ENCODE measurements around the gene DQX1.

- TF ChIP-seq, protein P1, sequence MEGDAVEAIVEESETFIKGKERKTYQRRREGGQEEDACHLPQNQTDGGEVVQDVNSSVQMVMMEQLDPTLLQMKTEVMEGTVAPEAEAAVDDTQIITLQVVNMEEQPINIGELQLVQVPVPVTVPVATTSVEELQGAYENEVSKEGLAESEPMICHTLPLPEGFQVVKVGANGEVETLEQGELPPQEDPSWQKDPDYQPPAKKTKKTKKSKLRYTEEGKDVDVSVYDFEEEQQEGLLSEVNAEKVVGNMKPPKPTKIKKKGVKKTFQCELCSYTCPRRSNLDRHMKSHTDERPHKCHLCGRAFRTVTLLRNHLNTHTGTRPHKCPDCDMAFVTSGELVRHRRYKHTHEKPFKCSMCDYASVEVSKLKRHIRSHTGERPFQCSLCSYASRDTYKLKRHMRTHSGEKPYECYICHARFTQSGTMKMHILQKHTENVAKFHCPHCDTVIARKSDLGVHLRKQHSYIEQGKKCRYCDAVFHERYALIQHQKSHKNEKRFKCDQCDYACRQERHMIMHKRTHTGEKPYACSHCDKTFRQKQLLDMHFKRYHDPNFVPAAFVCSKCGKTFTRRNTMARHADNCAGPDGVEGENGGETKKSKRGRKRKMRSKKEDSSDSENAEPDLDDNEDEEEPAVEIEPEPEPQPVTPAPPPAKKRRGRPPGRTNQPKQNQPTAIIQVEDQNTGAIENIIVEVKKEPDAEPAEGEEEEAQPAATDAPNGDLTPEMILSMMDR (optimal IDR thresholded peaks at IDR 0.05 in 1 of 3, IDR thresholded peaks at IDR 0.05 in 1 of 3, conservative IDR thresholded peaks at IDR 0.05 in 1 of 3; ENCODE audit: extremely low read depth in 1 of 3, insufficient read depth in 2 of 3, low read length in 3 of 3): no peak
- TF ChIP-seq EZH2 (IDR thresholded peaks at IDR 0.05; ENCODE audit: low read length): no peak
Measured at GRCh38 chr2:74495440-74495839, 30.6 kb downstream of the DQX1 start.

All from keratinocyte (primary cell).